Measurements from ENCODE around the gene WWOX.

- TF ChIP-seq POLR2AphosphoS5 (IDR thresholded peaks at IDR 0.05; ENCODE audit: low read depth, low read length) (no peak), POLR2A (IDR thresholded peaks at IDR 0.05; ENCODE audit: low read depth, low read length) (no peak), POU2F2 (IDR thresholded peaks at IDR 0.05; ENCODE audit: low read depth, low read length) (no peak), TAF1 (IDR thresholded peaks at IDR 0.05; ENCODE audit: low read depth, low read length) (no peak), SPI1 (IDR thresholded peaks at IDR 0.05; ENCODE audit: low read depth, low read length) (no peak)
Observed at GRCh38 chr16:78275420-78275819, 176.0 kb downstream of the WWOX start.

Data from GM12891 (cell line).